ENCODE results near the gene FNBP1L. TPM values are rescaled to one million over a fixed set of nuclear protein-coding genes. Genes with fewer than 3 reads are reported as not detected.
A peak's percentile ranks its signal among the peaks of the same experiment; 100 is the strongest.
"Not testable (repeated sequence)": the region's sequence is repeated elsewhere in the genome, so short reads cannot be mapped to it uniquely, and the experiment has no call there.

The FNBP1L gene
- total RNA-seq, 2 donors from 2014 or later: 1.3 to 1.6 TPM

DNA sequence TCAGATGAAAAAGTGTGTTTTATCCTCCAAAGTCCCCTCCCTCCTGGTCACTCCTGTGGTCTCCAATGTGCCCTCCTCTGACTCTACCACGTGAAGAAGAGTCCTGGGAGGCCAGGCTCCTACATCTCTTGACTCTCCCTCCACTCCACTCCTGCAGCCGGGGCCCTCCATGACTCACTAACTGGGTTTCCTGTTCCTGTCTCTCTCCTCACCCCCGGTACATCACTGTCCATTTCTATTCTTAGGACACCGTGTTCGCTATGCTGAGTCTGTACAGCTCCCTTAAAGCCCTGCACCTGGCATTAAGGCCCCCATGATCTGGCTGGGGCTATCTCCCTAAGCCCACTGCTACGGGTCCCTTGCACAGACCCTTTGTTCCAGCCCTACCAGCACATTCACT is 140.3 kb downstream of the FNBP1L start:
- Mint-ChIP-seq H3K4me3 (no peak overlapping the region), H3K27ac (no peak overlapping the region), H3K36me3 (ENCODE audit: insufficient read depth in 2 of 2) (no peaks in the 10 kb centered on the region), H3K27me3 (ENCODE audit: low read depth) (peaks cover 19% of the 10 kb centered on the region), H3K9me3 (no peaks in the 10 kb centered on the region), H3K4me1 (ENCODE audit: low read depth) (peaks cover 32% of the 10 kb centered on the region)
- no peak for ATAC-seq (replicated peaks in 1 of 2)
- peak; percentile 6 to 12 for DNase-seq

- peaks cover 32% of the 10 kb centered on the region for H3K4me1 Mint-ChIP-seq (ENCODE audit: low read depth)
- ATAC-seq (replicated peaks in 1 of 2): no peak
- H3K27me3 Mint-ChIP-seq (ENCODE audit: low read depth): peaks cover 19% of the 10 kb centered on the region
- H3K27ac Mint-ChIP-seq: no peak overlapping the region
- no peaks in the 10 kb centered on the region for H3K9me3 Mint-ChIP-seq
- DNase-seq: no peak
- H3K36me3 Mint-ChIP-seq (ENCODE audit: insufficient read depth in 2 of 2): no peaks in the 10 kb centered on the region
- no peak overlapping the region for H3K4me3 Mint-ChIP-seq
Measured at GRCh38 chr1:93588955-93589354, 141.0 kb downstream of the FNBP1L start.

DNA sequence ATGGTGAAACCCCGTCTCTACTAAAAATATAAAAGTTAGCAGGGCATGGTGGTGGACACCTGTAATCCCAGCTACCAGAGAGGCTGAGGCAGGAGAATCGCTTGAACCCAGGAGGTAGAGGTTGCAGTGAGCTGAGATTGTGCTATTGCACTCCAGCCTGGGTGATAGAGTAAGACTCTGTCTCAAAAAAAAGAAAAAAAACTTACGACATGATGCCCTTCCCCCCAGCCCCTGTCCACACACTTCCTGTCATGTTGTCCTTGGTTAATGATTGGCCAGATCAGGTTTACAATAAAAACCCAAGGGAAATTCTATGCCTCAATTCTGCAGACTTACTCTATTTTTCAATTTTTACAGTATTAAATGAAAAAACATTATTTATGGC is 143.4 kb downstream of the FNBP1L start:
- not testable (repeated sequence) for H3K36me3 Mint-ChIP-seq (ENCODE audit: insufficient read depth in 2 of 2); ATAC-seq (replicated peaks in 1 of 2); H3K9me3 Mint-ChIP-seq; H3K4me3 Mint-ChIP-seq; H3K27ac Mint-ChIP-seq; DNase-seq
- peaks cover 35% of the 10 kb centered on the region for H3K27me3 Mint-ChIP-seq (ENCODE audit: low read depth)
- H3K4me1 Mint-ChIP-seq (ENCODE audit: low read depth): peaks cover 32% of the 10 kb centered on the region

DNA sequence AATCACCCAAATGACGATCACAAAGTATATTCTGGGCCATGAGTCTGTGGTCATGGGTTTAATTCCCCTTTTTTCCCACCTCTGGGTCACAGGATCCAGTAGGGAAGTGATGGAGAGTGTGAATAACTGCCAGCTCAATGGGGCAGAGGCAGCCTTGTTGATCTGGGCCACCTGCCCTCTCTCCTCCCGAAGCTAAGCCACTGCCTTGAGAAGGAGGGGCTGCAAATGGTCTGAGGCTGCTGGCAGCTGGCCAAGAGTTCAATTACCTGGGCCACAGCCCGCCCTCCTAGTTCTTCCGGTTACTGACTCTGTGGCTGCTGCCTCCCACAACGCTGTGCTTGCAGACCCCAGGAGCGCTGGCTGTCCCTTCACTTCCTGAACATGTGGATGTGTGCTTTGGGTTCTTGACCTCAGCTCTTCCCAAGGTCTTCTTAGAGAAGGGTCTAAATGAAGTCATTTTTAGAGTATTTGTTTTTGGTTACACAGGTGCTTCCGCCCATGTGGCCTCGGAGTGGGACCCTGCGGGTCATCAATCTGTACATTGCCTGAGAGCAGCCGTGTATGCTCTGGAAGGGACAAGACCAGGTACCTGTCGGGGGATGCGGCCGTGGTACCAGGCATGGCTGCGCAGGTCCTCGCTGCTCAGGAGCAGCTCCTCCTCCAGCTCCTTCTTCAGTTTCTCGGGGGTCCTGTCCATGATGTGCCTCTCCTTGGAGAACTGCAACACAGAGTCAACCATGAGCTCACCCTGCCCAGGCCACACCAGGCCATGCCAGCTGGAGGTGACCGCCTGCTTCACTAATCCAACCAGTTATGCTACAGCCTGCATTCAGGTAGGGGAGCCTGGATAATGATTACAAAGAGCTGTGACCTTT is 144.0 kb downstream of the FNBP1L start:
- H3K4me1 Mint-ChIP-seq (ENCODE audit: low read depth): peaks cover 32% of the 10 kb centered on the region
- H3K27me3 Mint-ChIP-seq (ENCODE audit: low read depth): peaks cover 40% of the 10 kb centered on the region
- H3K27ac Mint-ChIP-seq: no peak overlapping the region
- H3K4me3 Mint-ChIP-seq: peak overlapping the region in 1 of 2 donors; percentile 49
- H3K36me3 Mint-ChIP-seq (ENCODE audit: insufficient read depth in 2 of 2): no peaks in the 10 kb centered on the region
- DNase-seq (peak; percentile 16 to 36), ATAC-seq (replicated peaks in 1 of 2) (peak; percentile 42 to 53)
- no peaks in the 10 kb centered on the region for H3K9me3 Mint-ChIP-seq

DNA sequence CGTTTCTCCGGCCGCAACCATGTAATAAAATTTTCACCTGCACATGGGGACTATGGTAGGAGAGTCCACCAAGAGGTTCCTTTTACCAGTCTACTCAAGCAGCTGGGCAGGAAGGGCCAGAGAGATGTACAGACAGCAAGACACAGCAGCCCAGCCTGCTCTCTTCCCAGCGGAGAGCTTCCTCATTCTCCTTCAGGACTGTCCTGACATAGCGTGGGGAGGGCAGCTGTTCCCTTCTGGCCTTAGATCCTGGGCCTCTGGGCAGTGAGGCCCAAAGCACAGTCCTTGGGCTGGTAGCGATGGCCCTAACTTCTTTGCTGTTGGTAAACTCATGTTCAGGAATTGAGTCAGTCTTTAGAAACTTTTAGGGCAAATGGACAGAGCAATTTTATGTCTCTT is 144.6 kb downstream of the FNBP1L start:
- DNase-seq (no peak), ATAC-seq (replicated peaks in 1 of 2) (no peak)
- H3K27ac Mint-ChIP-seq: no peak overlapping the region
- peaks cover 41% of the 10 kb centered on the region for H3K27me3 Mint-ChIP-seq (ENCODE audit: low read depth)
- H3K4me3 Mint-ChIP-seq: no peak overlapping the region
- H3K4me1 Mint-ChIP-seq (ENCODE audit: low read depth): peaks cover 32% of the 10 kb centered on the region
- no peaks in the 10 kb centered on the region for H3K9me3 Mint-ChIP-seq
- H3K36me3 Mint-ChIP-seq (ENCODE audit: insufficient read depth in 2 of 2): no peaks in the 10 kb centered on the region

DNA sequence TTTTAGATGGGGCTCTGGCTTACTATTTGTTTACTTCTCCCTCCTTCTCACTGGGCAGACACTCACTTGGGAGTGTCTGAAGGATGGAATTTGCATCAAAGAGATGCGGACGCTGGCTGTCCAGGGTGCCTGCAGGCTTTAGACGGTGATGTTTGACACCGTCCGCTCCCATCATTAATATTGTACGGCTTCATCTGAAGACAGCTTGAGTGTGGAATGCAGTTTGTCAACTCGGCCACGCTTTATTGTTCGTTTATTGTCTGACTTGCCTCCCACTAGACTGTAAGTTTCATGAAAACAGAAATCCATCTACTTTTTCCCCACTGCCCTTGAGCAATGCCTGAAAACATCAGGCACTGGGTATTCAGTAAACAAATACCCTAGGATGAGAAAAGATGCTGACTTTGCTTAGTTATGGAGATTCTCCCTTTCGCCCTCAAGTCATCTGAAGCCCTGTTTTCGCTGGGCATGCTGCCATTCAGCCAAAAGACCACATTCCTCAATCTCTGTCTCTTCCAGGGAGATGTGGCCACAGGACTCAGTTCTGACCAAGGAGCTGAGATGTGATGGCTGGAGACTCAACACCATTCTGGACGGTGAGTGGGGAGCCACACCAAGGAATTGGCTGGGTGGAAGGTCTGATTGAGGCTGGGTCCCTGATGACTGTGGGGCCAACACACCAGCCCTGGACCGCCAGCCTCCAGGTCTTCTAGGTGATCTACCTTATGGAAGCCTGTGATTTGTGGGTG is 146.1 kb downstream of the FNBP1L start:
- ATAC-seq (replicated peaks in 1 of 2): no peak
- H3K27ac Mint-ChIP-seq: no peak overlapping the region
- peaks cover 20% of the 10 kb centered on the region for H3K4me1 Mint-ChIP-seq (ENCODE audit: low read depth)

DNA sequence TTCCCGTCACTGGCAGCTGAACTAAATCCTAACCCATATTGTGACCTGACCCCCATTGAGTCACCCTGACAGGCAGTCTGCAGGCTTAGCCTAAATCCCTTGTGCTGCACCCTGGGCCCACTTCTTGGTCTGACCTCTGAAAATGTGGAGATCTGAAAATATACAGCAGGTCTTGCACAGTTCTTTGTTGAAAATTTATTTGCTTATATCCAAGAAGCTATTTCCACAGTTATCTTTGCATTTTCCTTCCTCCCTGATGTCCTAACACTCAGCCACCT is 146.6 kb downstream of the FNBP1L start:
- no peak overlapping the region for H3K27ac Mint-ChIP-seq
- H3K27me3 Mint-ChIP-seq (ENCODE audit: low read depth): peaks cover 40% of the 10 kb centered on the region
- ATAC-seq (replicated peaks in 1 of 2) (no peak), DNase-seq (no peak)
- no peaks in the 10 kb centered on the region for H3K9me3 Mint-ChIP-seq
- no peak overlapping the region for H3K4me3 Mint-ChIP-seq
- H3K4me1 Mint-ChIP-seq (ENCODE audit: low read depth): peaks cover 18% of the 10 kb centered on the region
- H3K36me3 Mint-ChIP-seq (ENCODE audit: insufficient read depth in 2 of 2): no peaks in the 10 kb centered on the region

More for the DNA sequence above, 146.1 kb downstream of the FNBP1L start:
- no peaks in the 10 kb centered on the region for H3K36me3 Mint-ChIP-seq (ENCODE audit: insufficient read depth in 2 of 2)
- no peaks in the 10 kb centered on the region for H3K9me3 Mint-ChIP-seq
- no peak for DNase-seq
- H3K4me3 Mint-ChIP-seq: no peak overlapping the region
- peaks cover 45% of the 10 kb centered on the region for H3K27me3 Mint-ChIP-seq (ENCODE audit: low read depth)

DNA sequence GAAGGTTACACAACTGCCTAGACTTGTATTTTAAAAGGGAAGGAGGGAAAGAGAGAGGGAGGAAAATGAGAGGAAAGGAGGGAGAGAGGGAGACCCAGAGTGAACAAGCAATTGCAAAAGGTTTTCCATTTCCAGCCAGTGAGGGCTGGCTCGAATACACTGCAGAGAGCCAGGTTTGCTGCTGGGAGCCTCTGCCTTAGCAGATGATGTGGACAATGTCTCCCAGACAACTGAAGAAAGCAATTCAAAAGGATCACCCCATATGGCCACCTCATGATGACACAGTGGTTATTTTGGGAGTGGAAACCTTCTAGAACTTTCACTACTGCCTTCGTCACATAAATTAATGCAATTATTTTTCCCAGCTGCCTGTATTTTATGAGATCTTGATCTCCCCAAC is 147.3 kb downstream of the FNBP1L start:
- no peak for ATAC-seq (replicated peaks in 1 of 2)
- Mint-ChIP-seq H3K9me3 (no peaks in the 10 kb centered on the region), H3K4me3 (no peak overlapping the region), H3K27me3 (ENCODE audit: low read depth) (peaks cover 38% of the 10 kb centered on the region), H3K4me1 (ENCODE audit: low read depth) (peaks cover 14% of the 10 kb centered on the region), H3K36me3 (ENCODE audit: insufficient read depth in 2 of 2) (no peaks in the 10 kb centered on the region), H3K27ac (no peak overlapping the region)
- DNase-seq: no peak

DNA sequence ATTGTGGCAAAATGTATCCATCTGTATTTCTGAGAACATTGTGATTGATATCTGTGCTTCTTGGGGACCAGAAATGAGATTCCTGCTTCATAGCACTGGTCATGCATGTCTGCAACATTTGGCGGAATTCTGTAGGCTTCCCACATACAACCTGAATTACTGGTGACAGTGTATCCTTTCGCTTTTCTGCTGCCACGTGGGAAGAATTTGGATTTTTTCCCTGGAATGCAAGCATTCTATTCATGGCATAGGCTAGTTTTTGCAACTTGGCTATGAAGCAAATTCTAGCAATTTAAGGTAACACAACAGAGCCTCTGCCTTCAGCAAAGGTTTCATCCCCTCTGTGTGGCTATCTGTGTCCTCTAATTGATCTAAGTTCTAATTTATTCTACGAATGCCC is 147.8 kb downstream of the FNBP1L start:
- DNase-seq (no peak), ATAC-seq (replicated peaks in 1 of 2) (no peak)
- peaks cover 38% of the 10 kb centered on the region for H3K27me3 Mint-ChIP-seq (ENCODE audit: low read depth)
- H3K4me3 Mint-ChIP-seq: no peak overlapping the region
- H3K27ac Mint-ChIP-seq: no peak overlapping the region
- H3K4me1 Mint-ChIP-seq (ENCODE audit: low read depth): peaks cover 12% of the 10 kb centered on the region
- H3K36me3 Mint-ChIP-seq (ENCODE audit: insufficient read depth in 2 of 2): no peaks in the 10 kb centered on the region
- H3K9me3 Mint-ChIP-seq: no peaks in the 10 kb centered on the region

DNA sequence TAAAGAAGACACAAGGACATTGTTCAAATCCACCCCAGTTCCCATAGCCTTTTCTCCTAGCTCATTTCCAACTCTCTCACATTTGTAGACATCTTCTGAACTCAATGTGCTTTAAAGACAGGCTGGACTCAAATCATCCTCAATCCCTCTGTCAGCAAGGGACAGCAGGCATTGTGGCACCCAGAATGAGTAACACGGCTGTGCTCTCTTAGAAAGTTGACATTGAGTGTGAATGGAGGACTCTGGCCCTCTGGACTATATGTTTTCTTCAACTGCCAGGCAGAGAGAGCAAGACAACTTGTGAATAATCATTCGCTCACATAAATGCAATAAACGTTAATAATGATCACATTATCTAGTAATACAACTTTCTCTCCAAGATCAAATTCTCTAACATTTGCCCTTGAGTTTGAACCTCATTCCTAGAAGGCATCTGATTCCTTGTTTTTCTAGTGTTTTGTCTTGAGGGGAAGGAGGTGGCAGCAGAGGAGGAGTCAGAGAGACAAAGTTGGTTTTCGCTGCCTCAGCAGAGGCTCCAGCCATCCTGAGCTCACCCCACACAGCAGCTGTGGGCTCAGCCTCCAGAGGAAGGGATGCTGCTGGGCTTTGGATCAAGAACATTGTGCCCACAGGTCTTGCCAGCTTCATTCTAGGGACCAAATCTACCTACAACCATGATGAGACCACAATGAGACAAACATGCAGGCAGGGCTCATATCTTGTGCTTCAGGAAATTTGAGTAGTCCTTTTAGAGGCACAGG is 148.6 kb downstream of the FNBP1L start:
- H3K4me1 Mint-ChIP-seq (ENCODE audit: low read depth): peaks cover 8% of the 10 kb centered on the region
- H3K9me3 Mint-ChIP-seq: no peaks in the 10 kb centered on the region
- H3K27ac Mint-ChIP-seq: no peak overlapping the region

DNA sequence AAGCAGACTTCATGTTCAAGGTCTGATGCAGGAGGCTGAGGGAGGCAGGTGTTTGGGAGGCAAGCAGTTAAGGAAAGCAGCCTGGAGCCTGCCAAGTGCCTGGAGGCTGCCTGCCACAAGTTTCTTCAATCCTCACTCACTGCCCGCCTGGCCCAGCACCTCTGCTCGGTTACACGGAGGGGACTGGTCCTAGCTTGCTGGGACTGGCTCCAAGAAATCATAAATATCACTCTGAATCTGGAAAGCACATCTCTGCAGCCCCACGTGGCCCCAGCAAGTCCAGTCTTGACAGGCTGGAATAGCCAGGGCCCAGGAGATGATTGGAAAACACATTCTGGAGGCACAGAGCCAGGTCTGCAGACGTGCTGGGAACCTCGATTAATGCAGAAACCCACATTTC is 149.8 kb downstream of the FNBP1L start:
- Mint-ChIP-seq H3K4me1 (ENCODE audit: low read depth) (no peaks in the 10 kb centered on the region), H3K27ac (no peak overlapping the region), H3K36me3 (ENCODE audit: insufficient read depth in 2 of 2) (no peaks in the 10 kb centered on the region), H3K27me3 (ENCODE audit: low read depth) (peaks cover 26% of the 10 kb centered on the region), H3K4me3 (no peak overlapping the region), H3K9me3 (no peaks in the 10 kb centered on the region)
- no peak for DNase-seq
- no peak for ATAC-seq (replicated peaks in 1 of 2)

More for the DNA sequence above, 148.6 kb downstream of the FNBP1L start:
- peaks cover 38% of the 10 kb centered on the region for H3K27me3 Mint-ChIP-seq (ENCODE audit: low read depth)
- no peak overlapping the region for H3K4me3 Mint-ChIP-seq
- no peak for DNase-seq
- H3K36me3 Mint-ChIP-seq (ENCODE audit: insufficient read depth in 2 of 2): no peaks in the 10 kb centered on the region
- no peak for ATAC-seq (replicated peaks in 1 of 2)

GRCh38 chr1:93598396-93598795 is 150.5 kb downstream of the FNBP1L start:
- Mint-ChIP-seq H3K27ac (no peak overlapping the region), H3K36me3 (ENCODE audit: insufficient read depth in 2 of 2) (no peaks in the 10 kb centered on the region), H3K9me3 (no peaks in the 10 kb centered on the region), H3K4me1 (ENCODE audit: low read depth) (no peaks in the 10 kb centered on the region), H3K27me3 (ENCODE audit: low read depth) (peaks cover 27% of the 10 kb centered on the region), H3K4me3 (no peak overlapping the region)
- no peak for DNase-seq
- ATAC-seq (replicated peaks in 1 of 2): no peak

- Mint-ChIP-seq H3K9me3 (no peaks in the 10 kb centered on the region), H3K36me3 (ENCODE audit: insufficient read depth in 2 of 2) (no peaks in the 10 kb centered on the region), H3K4me1 (ENCODE audit: low read depth) (no peaks in the 10 kb centered on the region), H3K27me3 (ENCODE audit: low read depth) (peaks cover 32% of the 10 kb centered on the region), H3K4me3 (no peak overlapping the region), H3K27ac (no peak overlapping the region)
- DNase-seq (no peak), ATAC-seq (replicated peaks in 1 of 2) (no peak)
Measured at GRCh38 chr1:93598861-93599439, 151.0 kb downstream of the FNBP1L start.

All from activated T-cell treated with anti-CD3 and anti-CD28 coated beads, Interleukin-2, amount 50 U/mL, for 72 hours (primary cell).